Left lung (tissue), 10 donors: ENCODE data around the gene SH3PXD2A. TPM values are rescaled to one million over a fixed set of nuclear protein-coding genes. Genes with fewer than 3 reads are reported as not detected.

Source experiments
- ATAC-seq: fragments of 200-7000 bp; cut with Tn5 transposase; one replicate; pipeline ENCODE4 v1.9.1; 2020; ENCODE audit warnings: moderate library complexity
- DNase-seq, 4 donors: peaks; one replicate each; pipeline ENCODE4 v3.0.0-alpha.2; 2013 to 2020
- H3K27ac ChIP-seq, 2 donors: fragments of 200-600 bp; sonication (generic) in 1 of 2; one replicate each; pipeline versions ENCODE4 v1.5.0 to v1.8.0; 2020 to 2021
- H3K27me3 ChIP-seq, 2 donors: fragments of 200-600 bp; sonication (generic) in 1 of 2; one replicate each; pipeline versions ENCODE4 v1.5.0 to v1.8.0; 2020 to 2021
- H3K36me3 ChIP-seq, 2 donors: fragments of 200-600 bp; sonication (generic) in 1 of 2; one replicate each; pipeline versions ENCODE4 v1.5.0 to v1.8.0; 2020 to 2021
- H3K4me1 ChIP-seq, 2 donors: fragments of 200-600 bp; one replicate each; pipeline ENCODE4 v1.8.0; 2021
- H3K4me3 ChIP-seq, 2 donors: fragments of 200-600 bp; sonication (generic) in 1 of 2; one replicate each; pipeline versions ENCODE4 v1.5.0 to v1.8.0; 2020 to 2021; ENCODE audit warnings: mild to moderate bottlenecking in 1 of 2
- H3K9me3 ChIP-seq, 2 donors: fragments of 200-600 bp; sonication (generic) in 1 of 2; one replicate each; pipeline versions ENCODE4 v1.5.0 to v1.8.0; 2020 to 2021
- CTCF ChIP-seq, 2 donors: fragments of 200-600 bp; sonication (generic) in 1 of 2; IDR thresholded peaks; one replicate each; pipeline versions ENCODE4 v1.5.0 to v1.8.0; 2021; ENCODE audit warnings: antibody characterized with exemption in 2 of 2
- intact Hi-C, 2 donors: fragments of 100-400 bp; cut with DNase I; formaldehyde crosslinking; loops; one replicate each; pipeline versions ENCODE4 v1.11.2 to v1.14.2; 2022
- polyA plus RNA-seq, 6 donors: library from polyadenylated mRNA; unstranded; fragments of 120-200 nt; gene quantifications; one replicate each; pipeline ENCODE4 v1.2.1, GENCODE V29; 2013; ENCODE audit not compliant: insufficient read length in 6 of 6
- total RNA-seq, 2 donors: library from RNA; stranded (reverse); fragmentation: NEBNext Ultra II Directional; extraction: Animal tissue kit (Norgen Biotek cat#: 25700); gene quantifications; one replicate each; pipeline ENCODE4 v1.2.1, GENCODE V29; 2021
- donor health status: DM: no; HTN: yes; CAD: no.
- donor health status: DM: no; HTN: no; CAD: no.

SH3PXD2A gene
- total and polyA plus RNA-seq, 8 donors: 44.8 to 117 (median 91.7) TPM

DNA sequence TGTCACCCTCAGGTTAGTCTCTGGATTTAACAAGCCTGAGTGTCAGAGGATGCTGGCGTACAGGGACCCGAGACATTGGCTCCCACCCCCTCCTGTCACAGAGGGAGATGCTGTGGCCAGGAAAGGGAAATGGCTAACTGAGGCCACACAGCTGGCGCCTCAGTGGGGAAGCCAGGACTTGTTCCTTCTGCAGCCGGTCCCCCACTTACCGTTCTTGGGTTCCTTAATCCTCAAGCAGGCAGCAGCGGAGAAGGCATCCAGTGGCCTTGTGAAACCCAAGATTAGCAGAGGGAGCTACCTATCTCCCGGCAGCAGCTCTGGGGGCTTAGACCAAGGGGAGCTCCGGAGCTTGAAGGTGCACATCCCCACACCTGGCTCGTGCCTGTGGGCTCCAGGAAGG, 296.5 kb downstream of the SH3PXD2A start:
- no peak for TF ChIP-seq CTCF (IDR thresholded peaks at IDR 0.05)
- Histone ChIP-seq H3K27ac (no peak overlapping the region), H3K9me3 (no peaks in the 10 kb centered on the region), H3K4me3 (no peak overlapping the region), H3K4me1 (peaks cover 0 to 12% of the 10 kb centered on the region in 2 donors), H3K27me3 (peaks cover 5 to 48% of the 10 kb centered on the region in 2 donors), H3K36me3 (no peaks in the 10 kb centered on the region)
- DNase-seq: no peak
- intact Hi-C loops: no loop called here
- ATAC-seq: no peak

- Histone ChIP-seq H3K36me3 (no peaks in the 10 kb centered on the region), H3K27ac (no peak overlapping the region), H3K9me3 (no peaks in the 10 kb centered on the region), H3K4me1 (peaks cover 0 to 12% of the 10 kb centered on the region in 2 donors), H3K27me3 (peaks cover 5 to 51% of the 10 kb centered on the region in 2 donors), H3K4me3 (no peak overlapping the region)
- DNase-seq: no peak
- no peak for TF ChIP-seq CTCF (IDR thresholded peaks at IDR 0.05)
- intact Hi-C loops: no loop called here
- ATAC-seq: no peak
Observed at GRCh38 chr10:103557455-103557854, 297.9 kb downstream of the SH3PXD2A start.

DNA sequence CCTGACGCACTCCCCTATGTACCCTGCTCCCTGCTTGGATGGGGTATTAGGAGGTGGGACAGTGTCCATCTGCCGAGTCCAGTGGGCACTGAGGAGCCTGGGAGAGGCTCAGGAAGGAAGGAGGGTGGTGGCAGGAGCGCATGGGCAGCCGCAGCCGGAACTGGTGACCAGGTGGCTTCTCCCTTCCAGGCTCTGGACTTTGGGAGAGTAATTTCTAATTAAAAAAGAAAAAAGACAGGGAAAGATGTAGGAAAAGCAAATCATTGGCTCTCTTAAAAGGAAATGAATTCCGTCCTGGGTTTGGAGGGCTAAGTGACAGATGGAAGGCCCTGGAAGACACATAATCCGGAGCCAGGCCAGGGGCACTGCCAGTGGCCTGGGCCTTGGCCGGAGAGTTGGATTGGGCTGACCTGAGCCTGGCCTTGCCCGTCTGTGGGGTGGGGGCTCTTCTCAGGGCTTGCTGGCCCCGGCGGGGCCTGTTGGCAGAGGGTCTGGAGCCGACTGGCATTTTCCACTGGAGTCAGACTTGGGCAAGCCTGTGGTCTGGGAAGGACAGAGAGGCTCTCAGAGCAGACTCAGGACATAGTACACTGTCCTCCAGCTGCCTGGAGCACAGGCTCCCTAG, 298.9 kb downstream of the SH3PXD2A start:
- no peak for TF ChIP-seq CTCF (IDR thresholded peaks at IDR 0.05)
- peaks cover 5 to 51% of the 10 kb centered on the region in 2 donors for H3K27me3 ChIP-seq
- H3K27ac ChIP-seq: no peak overlapping the region
- H3K9me3 ChIP-seq: no peaks in the 10 kb centered on the region
- intact Hi-C loops: no loop called here
- H3K4me1 ChIP-seq: peaks cover 0 to 12% of the 10 kb centered on the region in 2 donors
- ATAC-seq: no peak
- no peak for DNase-seq
- no peaks in the 10 kb centered on the region for H3K36me3 ChIP-seq
- H3K4me3 ChIP-seq: no peak overlapping the region

- Histone ChIP-seq H3K27me3 (peaks cover 5 to 51% of the 10 kb centered on the region in 2 donors), H3K27ac (no peak overlapping the region), H3K9me3 (no peaks in the 10 kb centered on the region), H3K4me3 (peak overlapping the region in 1 of 2 donors; percentile 29), H3K4me1 (peaks cover 0 to 12% of the 10 kb centered on the region in 2 donors), H3K36me3 (no peaks in the 10 kb centered on the region)
- DNase-seq (no peak), ATAC-seq (no peak)
- TF ChIP-seq CTCF (IDR thresholded peaks at IDR 0.05): no peak
- intact Hi-C loops: no loop called here
Observed at GRCh38 chr10:103555712-103556111, 299.7 kb downstream of the SH3PXD2A start.

DNA sequence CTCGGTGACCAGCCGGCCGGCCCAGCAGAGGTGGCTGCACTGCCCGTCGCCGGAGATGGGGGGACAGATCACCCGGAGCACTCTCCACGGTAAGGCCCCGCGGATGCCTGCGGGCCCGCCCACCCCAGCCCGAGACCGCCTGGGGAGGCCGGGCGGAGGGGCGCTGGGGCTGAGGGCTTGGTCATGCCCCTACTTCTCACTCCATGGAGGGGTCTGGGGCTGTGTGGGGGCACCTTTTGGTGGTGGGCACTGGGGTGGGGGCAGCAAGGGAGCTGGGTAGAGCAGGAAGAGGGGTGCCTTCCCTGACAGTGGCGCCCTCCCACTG, 300.1 kb downstream of the SH3PXD2A start:
- H3K9me3 ChIP-seq: no peaks in the 10 kb centered on the region
- ATAC-seq: no peak
- intact Hi-C loops: no loop called here
- peaks cover 5 to 51% of the 10 kb centered on the region in 2 donors for H3K27me3 ChIP-seq
- no peak overlapping the region for H3K27ac ChIP-seq
- no peak for TF ChIP-seq CTCF (IDR thresholded peaks at IDR 0.05)
- DNase-seq: peak in 1 of 4 donors; percentile 81
- H3K4me1 ChIP-seq: peaks cover 0 to 12% of the 10 kb centered on the region in 2 donors
- H3K4me3 ChIP-seq: peak overlapping the region; percentile 21 to 29
- H3K36me3 ChIP-seq: no peaks in the 10 kb centered on the region
